Right ventricle myocardium inferior (tissue), 1 donor: ENCODE data around the gene SLC23A3. TPM values are rescaled to one million over a fixed set of nuclear protein-coding genes. Genes with fewer than 3 reads are reported as not detected.

Experiments used
- ATAC-seq: fragments of 200-7000 bp; cut with Tn5 transposase; one replicate; pipeline ENCODE4 v1.9.1; 2020; ENCODE audit warnings: mild to moderate bottlenecking, moderate library complexity
- DNase-seq: peaks from one replicate; pipeline ENCODE4 v3.0.0; 2021; ENCODE audit errors: missing footprints
- intact Hi-C: fragments of 100-400 bp; cut with DNase I; formaldehyde crosslinking; loops from one replicate; pipeline ENCODE4 v1.11.0; 2022
- long read RNA-seq: library from polyadenylated mRNA; unstranded; transcript quantifications from one replicate; pipeline ENCODE4 v2.0.0, GENCODE V29; 2021
- total RNA-seq: library from RNA; stranded (reverse); fragmentation: NEBNext Ultra II Directional; extraction: Animal tissue kit (Norgen Biotek cat#: 25700); gene quantifications from one replicate; pipeline ENCODE4 v1.2.1, GENCODE V29; 2021
- donor health status: DM: no; HTN: yes; CAD: no; lungs with severe emphysema.

SLC23A3 gene, protein sequence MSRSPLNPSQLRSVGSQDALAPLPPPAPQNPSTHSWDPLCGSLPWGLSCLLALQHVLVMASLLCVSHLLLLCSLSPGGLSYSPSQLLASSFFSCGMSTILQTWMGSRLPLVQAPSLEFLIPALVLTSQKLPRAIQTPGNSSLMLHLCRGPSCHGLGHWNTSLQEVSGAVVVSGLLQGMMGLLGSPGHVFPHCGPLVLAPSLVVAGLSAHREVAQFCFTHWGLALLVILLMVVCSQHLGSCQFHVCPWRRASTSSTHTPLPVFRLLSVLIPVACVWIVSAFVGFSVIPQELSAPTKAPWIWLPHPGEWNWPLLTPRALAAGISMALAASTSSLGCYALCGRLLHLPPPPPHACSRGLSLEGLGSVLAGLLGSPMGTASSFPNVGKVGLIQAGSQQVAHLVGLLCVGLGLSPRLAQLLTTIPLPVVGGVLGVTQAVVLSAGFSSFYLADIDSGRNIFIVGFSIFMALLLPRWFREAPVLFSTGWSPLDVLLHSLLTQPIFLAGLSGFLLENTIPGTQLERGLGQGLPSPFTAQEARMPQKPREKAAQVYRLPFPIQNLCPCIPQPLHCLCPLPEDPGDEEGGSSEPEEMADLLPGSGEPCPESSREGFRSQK
- 0.87 TPM for total RNA-seq
- long read RNA-seq = 0 reads

DNA sequence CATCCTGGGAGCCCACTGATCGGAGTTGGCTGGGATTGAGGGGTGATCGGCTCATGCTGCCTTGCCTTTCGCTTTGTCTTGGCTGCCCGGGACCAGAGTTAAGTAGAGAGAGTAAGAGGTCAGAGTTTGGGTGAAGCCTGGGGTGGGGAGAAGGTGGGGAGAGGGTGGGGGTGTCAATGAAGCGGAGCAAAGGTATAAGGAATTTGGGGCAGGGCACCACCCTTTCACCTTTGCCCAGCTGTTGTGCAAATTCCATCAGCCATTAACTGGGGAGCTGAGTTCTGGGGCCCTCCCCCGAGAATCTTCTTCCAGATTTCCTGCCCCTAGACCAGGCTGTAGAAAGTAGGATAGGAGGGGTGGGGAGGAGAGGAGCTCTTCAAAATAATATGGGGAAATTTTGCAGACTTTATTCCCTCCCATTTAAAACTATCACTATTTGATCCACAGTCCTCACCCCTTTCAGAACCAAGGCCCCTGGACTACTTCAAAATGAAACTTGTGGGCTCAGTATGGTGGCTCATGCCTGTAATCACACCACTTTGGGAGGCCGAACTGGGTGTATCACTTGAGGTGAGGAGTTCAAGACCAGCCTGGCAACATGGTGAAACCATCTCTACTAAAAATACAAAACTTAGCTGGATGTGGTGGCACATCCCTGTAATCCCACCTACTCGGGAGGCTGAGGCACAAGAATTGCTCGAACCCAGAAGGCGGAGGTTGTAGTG, at the start of gene SLC23A3:
Gene SLC23A3, minus strand, starts transcription at position 100 of the 725 bp plus-strand sequence. Its CDS starts 45 bp downstream, at position 55.
- intact Hi-C loops = no loop called here
- DNase-seq (no peak), ATAC-seq (no peak)

- intact Hi-C loops = no loop called here
- peak; percentile 97 for DNase-seq
- peak; percentile 93 for ATAC-seq
Observed at GRCh38 chr2:219218732-219219701, 49.2 kb upstream of the SLC23A3 start, which contains the start of gene ABCB6. TSS of gene ABCB6 (minus strand) at chr2:219218958. CDS start at chr2:219218673, 285 bp downstream.

DNA sequence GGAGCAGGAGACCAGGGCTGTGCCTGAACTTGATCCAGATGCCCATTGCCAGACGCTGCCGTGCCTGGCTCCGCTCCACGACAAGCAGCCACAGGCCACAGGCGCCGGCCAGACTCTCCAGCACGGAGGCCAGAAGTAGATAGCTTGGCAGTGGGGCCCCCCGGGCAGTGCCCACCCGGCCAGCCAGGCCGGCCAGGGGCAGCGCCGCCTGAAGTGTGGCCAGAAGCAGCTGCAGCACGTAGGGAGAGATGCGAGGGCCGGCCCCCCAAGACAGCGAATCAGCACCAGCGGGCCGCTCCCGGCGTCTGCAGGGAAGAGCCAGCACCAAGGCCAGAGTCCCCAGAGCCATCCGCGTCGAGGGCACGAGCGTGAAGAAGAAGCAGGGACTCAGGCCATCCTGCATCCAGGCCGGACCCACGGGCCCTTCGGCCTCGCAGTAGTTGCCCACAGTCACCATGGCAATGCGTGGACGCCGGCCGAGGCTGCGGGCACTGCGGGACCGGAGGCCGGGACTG, 48.4 kb upstream of the SLC23A3 start:
- ATAC-seq (peak; percentile 36), DNase-seq (peak; percentile 85)
- intact Hi-C loops = no loop called here

GRCh38 chr2:219216535-219216915, 46.7 kb upstream of the SLC23A3 start:
- DNase-seq (no peak), ATAC-seq (no peak)
- intact Hi-C loops = no loop called here

DNA sequence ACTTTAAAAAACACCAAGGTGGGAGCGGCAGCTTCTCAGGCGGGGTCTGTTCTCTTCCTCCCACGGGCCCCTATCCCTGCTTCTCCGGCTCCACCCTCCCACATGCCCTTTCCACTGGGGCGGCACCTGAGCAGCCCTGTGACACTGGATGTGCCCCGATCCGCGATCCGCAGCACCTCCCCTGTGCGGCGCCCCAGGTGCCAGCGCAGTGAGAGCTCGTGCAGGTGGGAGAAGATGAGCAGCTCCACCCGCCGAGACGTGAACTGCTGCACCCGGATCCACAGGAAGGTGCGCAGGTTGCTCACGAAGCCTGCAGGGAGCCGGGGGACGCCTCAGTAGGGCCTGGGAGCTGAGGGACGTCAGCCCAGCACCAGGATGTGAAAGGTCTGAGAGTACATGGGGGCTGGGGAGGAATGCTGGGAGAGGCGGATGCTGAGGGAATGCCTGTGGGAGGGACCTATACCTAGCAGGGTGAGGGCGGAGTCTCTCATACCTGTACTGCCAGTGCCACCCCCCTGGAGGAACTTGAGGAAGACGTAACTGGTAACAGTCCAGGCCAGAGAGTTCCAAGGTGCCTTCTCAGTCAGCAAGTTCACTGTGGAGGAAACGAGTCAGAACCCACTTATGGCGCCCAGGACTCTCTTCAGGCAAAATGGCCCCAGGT, 46.2 kb upstream of the SLC23A3 start:
- ATAC-seq (no peak), DNase-seq (no peak)
- intact Hi-C loops = no loop called here

DNA sequence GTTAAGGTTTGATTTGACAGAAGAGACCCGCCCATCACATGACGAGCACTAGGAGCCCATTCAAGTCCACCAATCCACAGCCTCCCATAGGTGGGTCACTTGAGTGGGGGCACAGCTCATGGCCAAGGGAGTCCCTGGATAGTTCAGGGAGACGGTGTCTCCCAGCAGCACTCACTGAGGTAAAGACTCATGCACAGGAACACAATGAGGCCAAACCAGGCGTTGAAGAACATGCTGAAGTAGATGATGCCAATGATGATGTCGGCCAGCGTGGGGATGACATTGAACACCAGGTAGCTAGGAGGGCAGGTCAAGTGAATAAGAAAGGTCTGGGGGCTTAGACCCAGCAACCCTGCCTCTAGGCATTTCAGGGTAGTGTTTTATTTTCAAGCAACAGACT, 45.0 kb upstream of the SLC23A3 start:
- intact Hi-C loops = no loop called here
- no peak for DNase-seq
- ATAC-seq = no peak

DNA sequence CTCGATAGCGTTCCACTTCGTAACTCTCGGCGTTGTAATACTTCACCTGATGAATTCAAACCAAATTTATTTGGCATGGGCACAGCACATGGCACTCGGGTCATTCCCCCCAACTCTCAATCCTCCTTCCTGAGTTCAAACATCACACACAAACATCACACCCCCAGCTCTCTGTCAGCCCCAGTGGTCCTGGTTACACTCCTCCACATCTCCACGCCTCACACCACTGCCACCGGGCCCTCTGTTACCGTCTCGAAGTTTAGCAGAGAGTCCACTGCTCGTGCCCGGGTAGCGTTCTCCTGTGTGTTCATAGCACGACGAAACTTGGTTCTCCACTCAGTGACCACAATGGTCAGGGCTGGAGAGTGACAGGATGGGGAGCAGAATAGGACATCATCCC, 44.3 kb upstream of the SLC23A3 start:
- intact Hi-C loops = no loop called here
- ATAC-seq (no peak), DNase-seq (no peak)

DNA sequence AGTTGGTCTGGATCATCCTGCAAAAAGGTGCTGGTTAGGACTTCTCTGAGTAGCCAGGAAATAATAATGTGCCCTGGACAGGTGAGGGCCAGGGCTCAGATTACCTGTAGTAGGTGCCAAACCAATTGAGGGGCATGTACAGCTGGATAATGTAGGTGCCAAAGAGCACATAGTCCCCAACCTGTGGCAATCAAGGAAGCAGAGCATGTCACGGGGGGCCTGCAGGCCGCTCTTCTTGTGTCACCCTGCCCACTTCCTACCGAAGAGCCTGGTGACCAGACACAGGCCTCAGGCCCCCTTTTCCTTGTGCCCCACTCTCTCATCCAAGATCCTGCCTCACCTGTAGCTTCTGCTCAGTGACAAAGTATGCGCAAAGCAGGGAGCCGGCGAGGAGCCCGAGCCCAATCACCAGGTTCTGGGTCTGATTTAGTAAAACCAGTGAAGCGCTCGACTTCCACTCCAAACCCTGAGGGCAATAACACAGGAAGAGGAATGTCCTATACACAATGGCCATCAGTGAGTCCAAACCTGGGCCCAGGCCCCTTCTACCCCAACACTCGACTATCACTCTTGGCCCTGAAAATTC, 43.8 kb upstream of the SLC23A3 start:
- DNase-seq (no peak), ATAC-seq (no peak)
- intact Hi-C loops = no loop called here

DNA sequence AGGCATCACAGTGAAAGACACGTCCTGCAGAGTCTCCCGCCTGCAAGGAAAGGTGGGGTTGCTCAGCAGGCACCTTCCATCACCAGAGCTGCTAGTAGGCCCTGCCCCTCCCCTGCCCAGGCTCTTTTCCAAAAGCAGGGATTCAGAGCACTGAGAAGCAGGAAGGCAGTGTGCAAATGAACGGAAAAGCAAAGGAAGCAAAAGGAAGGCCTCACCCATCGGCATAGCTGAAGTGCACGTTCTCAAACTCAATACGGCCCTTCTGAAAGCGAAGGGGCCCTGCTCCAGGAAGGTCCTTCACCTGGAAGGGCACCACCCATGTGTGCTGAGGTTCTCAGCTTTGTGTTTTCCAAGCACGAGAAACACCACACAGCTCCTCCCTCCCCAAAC, 43.2 kb upstream of the SLC23A3 start:
- intact Hi-C loops = no loop called here
- DNase-seq (no peak), ATAC-seq (no peak)

- intact Hi-C loops = no loop called here
- no peak for DNase-seq
- ATAC-seq = no peak
Observed at GRCh38 chr2:219210886-219211362, 41.1 kb upstream of the SLC23A3 start.

DNA sequence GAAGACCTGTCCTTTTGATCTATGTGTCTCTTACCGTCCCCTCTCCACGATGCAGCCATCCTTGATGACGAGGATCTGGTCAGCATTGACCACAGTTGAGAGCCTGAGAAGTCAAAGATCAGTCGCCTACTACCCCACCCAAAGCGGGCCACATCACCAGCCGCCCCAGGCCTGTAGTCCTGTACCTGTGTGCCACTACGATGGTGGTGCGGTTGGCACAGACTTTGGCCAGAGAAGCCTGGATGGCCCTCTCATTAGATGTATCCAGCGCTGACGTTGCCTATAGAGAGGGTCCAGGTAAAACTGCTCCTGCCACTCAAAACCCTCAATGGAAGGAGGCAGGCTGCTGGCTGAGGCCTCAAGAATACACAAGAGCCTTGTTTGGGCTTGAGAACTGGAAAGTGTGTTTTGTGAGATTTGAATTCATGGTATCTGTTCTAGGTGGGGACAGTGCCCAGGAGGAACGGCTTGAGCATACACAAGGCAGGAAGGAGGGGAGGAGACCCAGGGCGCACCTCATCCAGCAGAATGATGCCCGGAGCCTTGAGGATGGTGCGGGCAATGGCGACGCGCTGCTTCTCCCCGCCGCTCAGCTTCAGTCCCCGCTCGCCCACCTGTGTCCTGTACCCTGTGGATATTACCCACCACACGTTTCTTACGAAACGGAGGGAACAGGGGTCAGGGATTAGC, 40.5 kb upstream of the SLC23A3 start:
- DNase-seq (no peak), ATAC-seq (no peak)
- intact Hi-C loops = no loop called here

- no peak for ATAC-seq
- intact Hi-C loops = no loop called here
- DNase-seq = no peak
Observed at GRCh38 chr2:219209236-219210195, 39.7 kb upstream of the SLC23A3 start.

GRCh38 chr2:219207884-219208740, 38.3 kb upstream of the SLC23A3 start:
- intact Hi-C loops = loop anchor here (2.0 kb wide), 2 partner anchors 21 to 31 kb away; partner anchors contain the start of genes ANKZF1, ATG9A and CNPPD1
- ATAC-seq (no peak), DNase-seq (no peak)

GRCh38 chr2:219207134-219207883, 37.5 kb upstream of the SLC23A3 start:
- DNase-seq (no peak), ATAC-seq (peak; percentile 11)
- intact Hi-C loops = loop anchor here (2.0 kb wide), 2 partner anchors 21 to 31 kb away; partner anchors contain the start of genes ANKZF1, ATG9A and CNPPD1
